ENCODE results near the gene SATB2.

Gene SATB2

GRCh38 chr2:199310771-199311585 lies 146.8 kb downstream of the SATB2 start:
- no peak for TF ChIP-seq ARNTL (CRISPR knock-in tag; IDR thresholded peaks at IDR 0.05; ENCODE audit: borderline replicate concordance, low read depth)
- no peak for TF ChIP-seq BACH2 (CRISPR knock-in tag; IDR thresholded peaks at IDR 0.05; ENCODE audit: borderline replicate concordance)
- no peak for TF ChIP-seq SNAI2 (CRISPR knock-in tag; IDR thresholded peaks at IDR 0.05)
- no peak for TF ChIP-seq ISL1 (CRISPR knock-in tag; IDR thresholded peaks at IDR 0.05)
- no peak for TF ChIP-seq POU6F1 (CRISPR knock-in tag; IDR thresholded peaks at IDR 0.05; ENCODE audit: borderline replicate concordance, low read depth)
- no peak for TF ChIP-seq PATZ1 (CRISPR knock-in tag; IDR thresholded peaks at IDR 0.05; ENCODE audit: borderline replicate concordance)
- no peak for TF ChIP-seq ZNF70 (CRISPR knock-in tag; IDR thresholded peaks at IDR 0.05)
- no peak for TF ChIP-seq TOX (CRISPR knock-in tag; IDR thresholded peaks at IDR 0.05; ENCODE audit: borderline replicate concordance)
- ATAC-seq = no peak

- TF ChIP-seq CSDC2 (CRISPR knock-in tag; IDR thresholded peaks at IDR 0.05) = no peak
- TF ChIP-seq GLIS3 (CRISPR knock-in tag; IDR thresholded peaks at IDR 0.05) = no peak
- TF ChIP-seq ZNF8 (CRISPR knock-in tag; IDR thresholded peaks at IDR 0.05) = no peak
- TF ChIP-seq TOX (CRISPR knock-in tag; IDR thresholded peaks at IDR 0.05; ENCODE audit: borderline replicate concordance) = no peak
- TF ChIP-seq OSR1 (CRISPR knock-in tag; IDR thresholded peaks at IDR 0.05) = no peak
- TF ChIP-seq POU6F1 (CRISPR knock-in tag; IDR thresholded peaks at IDR 0.05; ENCODE audit: borderline replicate concordance, low read depth) = no peak
- TF ChIP-seq CSRNP3 (CRISPR knock-in tag; IDR thresholded peaks at IDR 0.05) = no peak
- TF ChIP-seq PPARA (CRISPR knock-in tag; IDR thresholded peaks at IDR 0.05; ENCODE audit: borderline replicate concordance) = no peak
- TF ChIP-seq BACH2 (CRISPR knock-in tag; IDR thresholded peaks at IDR 0.05; ENCODE audit: borderline replicate concordance) = no peak
- no peak for TF ChIP-seq RARB (CRISPR knock-in tag; IDR thresholded peaks at IDR 0.05)
- no peak for TF ChIP-seq ZNF565 (CRISPR knock-in tag; conservative IDR thresholded peaks at IDR 0.05; ENCODE audit: low read depth)
- TF ChIP-seq ZFP3 (CRISPR knock-in tag; IDR thresholded peaks at IDR 0.05) = no peak
- TF ChIP-seq ISL1 (CRISPR knock-in tag; IDR thresholded peaks at IDR 0.05) = no peak
- no peak for TF ChIP-seq TSHZ2 (CRISPR knock-in tag; IDR thresholded peaks at IDR 0.05)
- no peak for TF ChIP-seq ZC3H10 (CRISPR knock-in tag; IDR thresholded peaks at IDR 0.05)
- no peak for TF ChIP-seq ARNTL (CRISPR knock-in tag; IDR thresholded peaks at IDR 0.05; ENCODE audit: borderline replicate concordance, low read depth)
- TF ChIP-seq SNAI2 (CRISPR knock-in tag; IDR thresholded peaks at IDR 0.05) = no peak
- TF ChIP-seq PATZ1 (CRISPR knock-in tag; IDR thresholded peaks at IDR 0.05; ENCODE audit: borderline replicate concordance) = no peak
- TF ChIP-seq CREB5 (CRISPR knock-in tag; IDR thresholded peaks at IDR 0.05; ENCODE audit: low read depth) = no peak
- ATAC-seq = no peak
Measured at GRCh38 chr2:199309973-199310372, 147.8 kb downstream of the SATB2 start.

Data from SK-N-SH treated with all-trans-retinoic acid at 6 μM for 48 hours (cell line).